Measurements from ENCODE around the gene ST8SIA2. TPM values are rescaled to one million over a fixed set of nuclear protein-coding genes. Genes with fewer than 3 reads are reported as not detected.

The ST8SIA2 gene
- total and polyA plus RNA-seq, 2 experiments from 2014 or later: not detected

DNA sequence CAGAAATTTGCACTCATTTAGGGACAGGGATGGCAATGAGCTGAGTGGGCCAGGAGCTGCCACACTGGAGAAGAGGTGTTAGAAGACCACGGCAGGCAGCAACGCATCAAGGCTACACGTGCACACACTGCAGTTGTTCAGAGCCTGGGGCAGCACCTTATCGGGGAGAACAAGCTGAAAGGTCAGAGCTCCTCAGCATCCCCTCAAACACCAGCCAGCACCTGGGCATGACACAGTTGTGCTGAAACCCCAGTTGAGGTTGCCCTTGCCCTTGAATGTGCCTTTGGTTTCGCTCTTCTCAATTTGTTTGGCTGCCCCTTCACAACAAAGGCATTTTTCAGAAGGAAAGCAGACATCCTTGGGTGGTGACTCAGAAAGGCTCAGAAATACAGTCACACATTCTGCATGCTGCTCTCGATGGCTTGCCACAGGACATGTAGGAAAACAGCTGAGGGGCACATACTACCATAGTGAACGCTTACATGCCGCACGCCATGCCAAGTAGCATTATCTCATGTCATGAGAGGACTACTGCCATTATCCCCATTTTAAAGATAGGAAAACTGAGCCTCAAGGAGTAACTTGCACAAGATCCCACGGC lies 57.6 kb downstream of the ST8SIA2 start:
- Histone ChIP-seq H3K4me1 (ENCODE audit: insufficient read depth) (peaks cover 10% of the 10 kb centered on the region; the same call in 1 of the 2 replicates), H3K36me3 (ENCODE audit: low read depth) (no peaks in the 10 kb centered on the region), H3K9me3 (ENCODE audit: low read depth) (no peaks in the 10 kb centered on the region), H3K27ac (no peak overlapping the region), H3F3A (ENCODE audit: insufficient read depth) (peaks cover 11% of the 10 kb centered on the region), H3K9ac (no peak overlapping the region), H2AFZ (no peak overlapping the region), H3K9me2 (ENCODE audit: insufficient read depth) (no peaks in the 10 kb centered on the region), H3K4me2 (ENCODE audit: unreplicated experiment) (no peak overlapping the region), H3K79me2 (ENCODE audit: insufficient read depth) (no peaks in the 10 kb centered on the region), H3K4me3 (no peak overlapping the region), H3K27me3 (replicated peaks; ENCODE audit: insufficient read depth) (no peaks in the 10 kb centered on the region; the same call in 1 of the 2 replicates), H4K20me1 (ENCODE audit: insufficient read depth) (no peaks in the 10 kb centered on the region)
- peak; percentile 81 for DNase-seq
- TF ChIP-seq EZH2 (IDR thresholded peaks at IDR 0.05; ENCODE audit: insufficient read depth, poor library complexity, severe bottlenecking): no peak
- 58 to 66% methylated on average over 10 of the region's 10 CpGs for WGBS, 2 experiments (ENCODE audit: low coverage in 1 of 2, low lambda C conversion rate in 2 of 2, missing lambda C conversion rate in 2 of 2)
- in situ Hi-C loops (cut with MboI): no loop called here

DNA sequence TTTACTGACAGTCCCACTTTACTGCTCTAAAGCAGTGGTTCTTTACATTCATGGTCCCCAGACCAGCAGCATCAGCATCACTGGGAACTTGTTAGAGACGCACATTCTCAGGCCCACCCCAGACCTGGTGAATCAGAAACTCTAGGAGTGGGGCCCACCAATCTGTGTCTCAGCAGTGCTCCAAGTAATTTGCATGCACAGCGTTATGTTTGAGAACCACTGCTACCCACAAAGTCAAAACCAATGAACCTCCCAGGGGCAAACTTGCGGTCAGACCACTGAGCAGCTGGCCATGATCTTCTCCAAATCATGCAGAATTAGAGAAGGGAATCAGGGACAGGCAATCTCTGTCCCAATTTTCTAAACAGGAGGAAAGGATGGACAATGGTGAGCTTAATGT lies 58.5 kb downstream of the ST8SIA2 start:
- Histone ChIP-seq H3K4me2 (ENCODE audit: unreplicated experiment) (no peak overlapping the region), H4K20me1 (ENCODE audit: insufficient read depth) (no peaks in the 10 kb centered on the region), H3F3A (ENCODE audit: insufficient read depth) (peaks cover 11% of the 10 kb centered on the region), H3K9me3 (ENCODE audit: low read depth) (no peaks in the 10 kb centered on the region), H3K9me2 (ENCODE audit: insufficient read depth) (no peaks in the 10 kb centered on the region), H3K4me3 (no peak overlapping the region), H3K27ac (no peak overlapping the region), H3K9ac (no peak overlapping the region), H3K79me2 (ENCODE audit: insufficient read depth) (no peaks in the 10 kb centered on the region), H2AFZ (no peak overlapping the region), H3K36me3 (ENCODE audit: low read depth) (no peaks in the 10 kb centered on the region), H3K27me3 (replicated peaks; ENCODE audit: insufficient read depth) (peaks cover 3% of the 10 kb centered on the region; the same call in 1 of the 2 replicates), H3K4me1 (ENCODE audit: insufficient read depth) (peaks cover 10% of the 10 kb centered on the region; the same call in 1 of the 2 replicates)
- in situ Hi-C loops (cut with MboI): no loop called here
- no peak for TF ChIP-seq EZH2phosphoT487 (IDR thresholded peaks at IDR 0.05; ENCODE audit: insufficient read depth, low read depth)
- no peak for TF ChIP-seq EZH2 (IDR thresholded peaks at IDR 0.05; ENCODE audit: insufficient read depth, poor library complexity, severe bottlenecking)
- DNase-seq: no peak
- 66 to 77% methylated on average over 3 of the region's 3 CpGs for WGBS, 2 experiments (ENCODE audit: low coverage in 1 of 2, low lambda C conversion rate in 2 of 2, missing lambda C conversion rate in 2 of 2)

DNA sequence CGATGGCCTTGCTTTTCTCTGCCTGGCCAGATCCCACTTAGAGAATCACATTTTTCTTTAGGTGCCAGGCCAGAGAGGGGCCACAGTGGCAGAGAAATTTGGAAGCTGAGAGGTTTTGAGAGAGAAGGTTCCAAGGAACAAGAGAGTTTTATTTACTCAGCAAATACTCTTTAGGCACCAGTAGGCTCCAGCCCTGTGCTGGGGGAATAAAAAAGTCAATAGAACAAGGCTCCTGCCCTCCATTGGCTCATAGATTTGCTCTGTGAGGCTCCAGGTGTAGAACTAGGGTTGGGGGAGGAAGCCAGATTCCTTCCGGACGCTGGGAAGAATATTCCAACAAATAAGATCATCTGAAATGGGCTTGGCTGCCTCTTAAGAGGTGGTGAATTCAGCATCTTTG lies 59.9 kb downstream of the ST8SIA2 start:
- peaks cover 10% of the 10 kb centered on the region; the same call in 1 of the 2 replicates for H3K4me1 ChIP-seq (ENCODE audit: insufficient read depth)

DNA sequence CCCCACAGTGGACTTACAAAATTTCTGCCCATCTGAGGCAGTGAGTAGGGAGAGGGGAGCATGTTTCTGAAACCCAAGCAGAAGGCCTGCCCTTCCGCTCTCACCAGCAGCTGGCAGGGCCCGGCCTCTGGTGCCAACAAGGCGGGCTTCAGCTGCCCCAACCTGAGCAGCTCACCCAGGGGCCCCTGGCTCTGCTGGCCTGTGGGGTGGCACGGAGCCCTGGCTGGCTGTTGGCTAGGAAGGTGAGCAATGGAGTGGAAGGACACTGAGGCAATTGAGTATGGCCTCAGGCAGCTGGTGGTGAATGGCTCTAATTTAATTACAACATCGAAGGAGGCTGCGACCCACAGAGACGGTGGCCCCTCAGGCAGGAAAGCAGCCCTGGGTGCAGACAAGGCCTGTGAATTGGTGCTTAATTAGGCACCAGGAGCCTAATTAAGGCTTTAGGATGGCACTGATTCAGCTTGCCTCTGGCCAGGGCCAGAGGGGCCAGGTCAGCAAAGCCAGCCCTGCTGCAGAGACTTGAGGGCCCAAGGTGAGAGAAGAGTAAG lies 60.9 kb downstream of the ST8SIA2 start:
- no peak overlapping the region for H2AFZ ChIP-seq
- no peaks in the 10 kb centered on the region for H4K20me1 ChIP-seq (ENCODE audit: insufficient read depth)
- TF ChIP-seq EZH2phosphoT487 (IDR thresholded peaks at IDR 0.05; ENCODE audit: insufficient read depth, low read depth): no peak
- TF ChIP-seq EZH2 (IDR thresholded peaks at IDR 0.05; ENCODE audit: insufficient read depth, poor library complexity, severe bottlenecking): no peak
- WGBS, 2 experiments (ENCODE audit: low coverage in 1 of 2, low lambda C conversion rate in 2 of 2, missing lambda C conversion rate in 2 of 2): 74 to 86% methylated on average over 6 to 7 of the region's 7 CpGs
- H3K9me3 ChIP-seq (ENCODE audit: low read depth): no peaks in the 10 kb centered on the region
- H3K79me2 ChIP-seq (ENCODE audit: insufficient read depth): no peaks in the 10 kb centered on the region
- no peak overlapping the region for H3K4me2 ChIP-seq (ENCODE audit: unreplicated experiment)
- no peak overlapping the region for H3K9ac ChIP-seq
- no peak for DNase-seq
- H3K9me2 ChIP-seq (ENCODE audit: insufficient read depth): no peaks in the 10 kb centered on the region
- H3K4me1 ChIP-seq (ENCODE audit: insufficient read depth): peaks cover 10% of the 10 kb centered on the region; the same call in 1 of the 2 replicates
- H3F3A ChIP-seq (ENCODE audit: insufficient read depth): peaks cover 4% of the 10 kb centered on the region
- no peak overlapping the region for H3K4me3 ChIP-seq
- in situ Hi-C loops (cut with MboI): no loop called here
- no peaks in the 10 kb centered on the region for H3K36me3 ChIP-seq (ENCODE audit: low read depth)
- H3K27me3 ChIP-seq (replicated peaks; ENCODE audit: insufficient read depth): peaks cover 5% of the 10 kb centered on the region; the same call in 1 of the 2 replicates
- H3K27ac ChIP-seq: no peak overlapping the region

More for the DNA sequence above, 59.9 kb downstream of the ST8SIA2 start:
- Histone ChIP-seq H3K4me2 (ENCODE audit: unreplicated experiment) (no peak overlapping the region), H3K27ac (no peak overlapping the region), H3K36me3 (ENCODE audit: low read depth) (no peaks in the 10 kb centered on the region), H3K79me2 (ENCODE audit: insufficient read depth) (no peaks in the 10 kb centered on the region), H3K4me3 (no peak overlapping the region), H3F3A (ENCODE audit: insufficient read depth) (peaks cover 11% of the 10 kb centered on the region), H3K9me2 (ENCODE audit: insufficient read depth) (no peaks in the 10 kb centered on the region), H3K27me3 (replicated peaks; ENCODE audit: insufficient read depth) (peaks cover 5% of the 10 kb centered on the region; the same call in 1 of the 2 replicates), H4K20me1 (ENCODE audit: insufficient read depth) (no peaks in the 10 kb centered on the region), H2AFZ (no peak overlapping the region), H3K9me3 (ENCODE audit: low read depth) (no peaks in the 10 kb centered on the region), H3K9ac (no peak overlapping the region)
- in situ Hi-C loops (cut with MboI): no loop called here
- TF ChIP-seq EZH2phosphoT487 (IDR thresholded peaks at IDR 0.05; ENCODE audit: insufficient read depth, low read depth): no peak
- no peak for TF ChIP-seq EZH2 (IDR thresholded peaks at IDR 0.05; ENCODE audit: insufficient read depth, poor library complexity, severe bottlenecking)
- DNase-seq: no peak
- 61 to 72% methylated on average over 3 of the region's 3 CpGs for WGBS, 2 experiments (ENCODE audit: low coverage in 1 of 2, low lambda C conversion rate in 2 of 2, missing lambda C conversion rate in 2 of 2)
